DND-41 (cell line): ENCODE results near the gene YPEL3.

Source experiments
- CTCF ChIP-seq: IDR thresholded peaks from 2 replicates; pipeline ENCODE4 v1.5.1; 2012; ENCODE audit warnings: borderline replicate concordance, low read length, moderate library complexity, mild to moderate bottlenecking; ENCODE audit not compliant: poor library complexity, severe bottlenecking; ENCODE audit errors: extremely low read depth
- EZH2 ChIP-seq: IDR thresholded peaks from 3 replicates; pipeline ENCODE4 v1.6.1; 2012; ENCODE audit warnings: borderline replicate concordance, low read depth, mild to moderate bottlenecking, moderate library complexity, low read length, inconsistent platforms; ENCODE audit not compliant: severe bottlenecking

DNA sequence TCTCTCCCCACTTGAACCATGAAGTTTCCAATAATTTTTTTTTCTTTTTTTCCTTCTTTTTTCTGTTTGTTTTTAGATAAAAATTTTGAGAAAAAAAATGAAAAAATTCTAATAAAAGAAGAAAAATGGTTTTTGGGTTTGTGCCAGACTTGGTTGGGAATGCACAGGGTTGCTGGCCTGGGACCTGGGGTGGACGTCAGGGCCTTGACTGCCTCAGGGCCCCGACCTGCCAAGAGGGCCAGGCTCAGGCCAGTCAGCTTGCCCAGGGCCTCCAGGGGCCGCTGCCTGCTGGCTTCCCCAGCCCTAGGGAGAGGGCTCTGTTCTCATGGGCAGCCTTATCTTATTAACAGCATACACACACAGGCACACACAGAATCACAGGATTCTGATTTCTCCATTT, 10.8 kb downstream of the YPEL3 start:
- TF ChIP-seq CTCF, result no peak
- TF ChIP-seq EZH2, result no peak
